SK-N-SH (cell line): ENCODE data around the gene DLL4. TPM values are rescaled to one million over a fixed set of nuclear protein-coding genes. Genes with fewer than 3 reads are reported as not detected.

Experiments used
- CTCF ChIA-PET: fragments of 300-600, 350-600 bp; formaldehyde crosslinking; extraction: SDS; loops from one replicate; lab custom pipeline; 2021; lab: Yijun Ruan, JAX
- POLR2A ChIA-PET: fragments of 350-600 bp; sonication (Branson Sonifier 250); formaldehyde crosslinking; extraction: SDS; loops from one replicate; lab custom pipeline; 2020; ENCODE audit warnings: antibody characterized with exemption, inconsistent platforms; lab: Yijun Ruan, JAX
- DNase-seq: peaks from one replicate; pipeline ENCODE4 v3.0.0; 2012
- H2AFZ ChIP-seq: fragments of 200-600 bp; sonication (generic); 2 replicates; pipeline ENCODE4 v1.8.1; 2016; ENCODE audit warnings: antibody characterized with exemption, mild to moderate bottlenecking, low read depth
- H3F3A ChIP-seq: fragments of 200-600 bp; sonication (generic); replicated peaks from 2 replicates; pipeline ENCODE3; 2016; ENCODE audit warnings: antibody characterized with exemption, mild to moderate bottlenecking; ENCODE audit not compliant: insufficient read depth
- H3K27ac ChIP-seq, 2 experiments: fragments of 200-500 bp in 1 of 2; fragments of 200-600 bp in 1 of 2; sonication (Bioruptor generic) in 1 of 2; sonication (generic), shearing (Covaris generic) in 1 of 2; 2 replicates each; pipeline versions ENCODE4 v1.5.1 to v1.6.1; 2014 to 2016; ENCODE audit warnings: low read depth in 2 of 2, inconsistent platforms in 1 of 2, low read length in 1 of 2, mild to moderate bottlenecking in 1 of 2, mixed read lengths in 1 of 2
- H3K27me3 ChIP-seq: fragments of 200-600 bp; sonication (generic), shearing (Covaris generic); 2 replicates; pipeline ENCODE4 v1.6.1; 2016; ENCODE audit warnings: mixed run types; ENCODE audit not compliant: insufficient read depth
- H3K36me3 ChIP-seq, 2 experiments: fragments of 200-500 bp in 1 of 2; fragments of 200-600 bp in 1 of 2; sonication (Bioruptor generic) in 1 of 2; sonication (generic) in 1 of 2; replicated peaks in 1 of 2; 2 replicates each; pipeline versions ENCODE3 to v1.5.1; 2014 to 2016; ENCODE audit warnings: low read length in 1 of 2, mild to moderate bottlenecking in 1 of 2; ENCODE audit not compliant: insufficient read depth in 2 of 2, control insufficient read depth in 1 of 2
- H3K4me1 ChIP-seq, 2 experiments: fragments of 200-500 bp in 1 of 2; fragments of 200-600 bp in 1 of 2; sonication (Bioruptor generic) in 1 of 2; sonication (generic), shearing (Covaris generic) in 1 of 2; 2 replicates each; pipeline versions ENCODE4 v1.5.1 to v1.6.1; 2014 to 2016; ENCODE audit warnings: low read depth in 1 of 2, low read length in 1 of 2, mixed run types in 1 of 2; ENCODE audit not compliant: insufficient read depth in 2 of 2, control insufficient read depth in 1 of 2
- H3K4me2 ChIP-seq: fragments of 200-600 bp; sonication (generic), shearing (Covaris generic); 2 replicates; pipeline ENCODE4 v1.6.1; 2017; ENCODE audit warnings: mixed run types
- H3K4me3 ChIP-seq, 2 experiments: fragments of 200-500 bp in 1 of 2; fragments of 200-600 bp in 1 of 2; sonication (Bioruptor generic) in 1 of 2; sonication (generic), shearing (Covaris generic) in 1 of 2; 2 replicates each; pipeline versions ENCODE4 v1.5.1 to v1.8.1; 2014 to 2016; ENCODE audit warnings: low read depth in 2 of 2, inconsistent platforms in 1 of 2, low read length in 1 of 2, mild to moderate bottlenecking in 1 of 2, mixed read lengths in 1 of 2, moderate library complexity in 1 of 2
- H3K79me2 ChIP-seq: fragments of 200-600 bp; sonication (generic); 2 replicates; pipeline ENCODE4 v1.8.1; 2017; ENCODE audit warnings: mild to moderate bottlenecking; ENCODE audit not compliant: insufficient read depth
- H3K9ac ChIP-seq: fragments of 200-600 bp; sonication (generic); 2 replicates; pipeline ENCODE4 v1.6.1; 2017; ENCODE audit warnings: mixed run types
- H3K9me2 ChIP-seq: fragments of 200-600 bp; sonication (generic); 2 replicates; pipeline ENCODE4 v1.6.1; 2017; ENCODE audit warnings: mixed run types
- H3K9me3 ChIP-seq: fragments of 200-600 bp; sonication (generic); 2 replicates; pipeline ENCODE4 v1.6.1; 2017; ENCODE audit warnings: mixed run types, mild to moderate bottlenecking, moderate library complexity
- H4K20me1 ChIP-seq: fragments of 200-600 bp; sonication (generic); 2 replicates; pipeline ENCODE4 v1.6.1; 2017; ENCODE audit warnings: mild to moderate bottlenecking, mixed run types; ENCODE audit not compliant: insufficient read depth
- CTCF ChIP-seq: fragments of 200-600 bp; sonication (generic); IDR thresholded peaks from 2 replicates; pipeline ENCODE4 v1.6.1; 2017; ENCODE audit warnings: antibody characterized with exemption, mild to moderate bottlenecking, moderate library complexity
- ELF1 ChIP-seq: IDR thresholded peaks from 2 replicates; pipeline ENCODE4 v1.4.0; 2012
- EP300 ChIP-seq, 2 experiments: IDR thresholded peaks; 2 replicates each; pipeline versions ENCODE4 v1.4.0 to v1.6.1; 2012; ENCODE audit warnings: borderline replicate concordance in 1 of 2, low read depth in 1 of 2, low read length in 1 of 2
- FOXJ3 ChIP-seq: sonication (generic); formaldehyde crosslinking; IDR thresholded peaks from 2 replicates; pipeline ENCODE4 v1.5.1; 2020; ENCODE audit warnings: mild to moderate bottlenecking, missing genetic modification reagents
- IRF3 ChIP-seq: fragments of 150-350 bp; IDR thresholded peaks from 2 replicates; pipeline ENCODE4 v1.6.1; 2016; ENCODE audit warnings: mild to moderate bottlenecking, low read depth, low read length
- MAX ChIP-seq: IDR thresholded peaks from 2 replicates; pipeline ENCODE4 v1.4.0; 2012; ENCODE audit warnings: low read depth
- MEF2A ChIP-seq: IDR thresholded peaks from 2 replicates; pipeline ENCODE4 v1.4.0; 2012; ENCODE audit warnings: low read depth, borderline replicate concordance
- NRF1 ChIP-seq: IDR thresholded peaks from 2 replicates; pipeline ENCODE4 v1.6.1; 2012; ENCODE audit warnings: low read depth, mild to moderate bottlenecking, low read length
- RCOR1 ChIP-seq: fragments of 150-350 bp; IDR thresholded peaks from 2 replicates; pipeline ENCODE4 v1.6.1; 2017; ENCODE audit warnings: antibody characterized with exemption, low read length
- RXRA ChIP-seq: IDR thresholded peaks from 2 replicates; pipeline ENCODE4 v1.4.0; 2012; ENCODE audit warnings: low read depth, mild to moderate bottlenecking, borderline replicate concordance
- SIN3A ChIP-seq: IDR thresholded peaks from 2 replicates; pipeline ENCODE4 v1.6.1; 2012; ENCODE audit warnings: low read depth, mild to moderate bottlenecking, low read length, moderate library complexity, borderline replicate concordance
- TEAD4 ChIP-seq: IDR thresholded peaks from 2 replicates; pipeline ENCODE4 v1.4.0; 2012; ENCODE audit warnings: mild to moderate bottlenecking, borderline replicate concordance; ENCODE audit not compliant: insufficient read depth
- USF1 ChIP-seq: IDR thresholded peaks from 2 replicates; pipeline ENCODE4 v1.4.0; 2012; ENCODE audit warnings: low read depth, borderline replicate concordance
- USF2 ChIP-seq: fragments of 150-350 bp; IDR thresholded peaks from 2 replicates; pipeline ENCODE4 v1.6.1; 2017; ENCODE audit warnings: antibody characterized with exemption, low read length, low read depth, borderline replicate concordance
- ZBTB33 ChIP-seq: IDR thresholded peaks from 2 replicates; pipeline ENCODE4 v1.4.0; 2012; ENCODE audit warnings: low read depth, borderline replicate concordance
- WGBS: methylation state at CpG from one replicate; pipeline ENCODE4 v1.1.6; 2017; ENCODE audit warnings: low lambda C conversion rate; 5-methylcytosine and 5-hydroxymethylcytosine counted together
- polyA plus RNA-seq, 3 experiments: library from polyadenylated mRNA; depleted of rRNA; stranded (reverse); fragments of >200 nt; gene quantifications; 2 replicates each; pipeline ENCODE4 v1.2.3, GENCODE V29; 2012

DLL4 gene
- polyA plus RNA-seq, 1 of the 3 experiments (the other 2 are of a cell fraction), result 0.03 TPM

GRCh38 chr15:40891138-40891537 lies 38.0 kb upstream of the DLL4 start:
- Histone ChIP-seq H3K79me2 (peaks cover 17% of the 10 kb centered on the region), H3K36me3 (peaks cover 0 to 3% of the 10 kb centered on the region in 2 experiments), H3K4me3 (no peak overlapping the region), H4K20me1 (peaks cover 6% of the 10 kb centered on the region; the same call in 1 of the 2 replicates), H3K9ac (no peak overlapping the region), H3F3A (peaks cover 4% of the 10 kb centered on the region), H2AFZ (no peak overlapping the region), H3K4me2 (no peak overlapping the region), H3K27me3 (no peaks in the 10 kb centered on the region), H3K27ac (no peak overlapping the region), H3K4me1 (peaks cover 0 to 14% of the 10 kb centered on the region in 2 experiments; a peak in 1 of 4 replicates), H3K9me2 (no peaks in the 10 kb centered on the region), H3K9me3 (no peaks in the 10 kb centered on the region)
- WGBS, result 66% methylated on average over 5 of the region's 5 CpGs
- DNase-seq, result no peak
- ChIA-PET CTCF (interaction anchor here (0.9 to 23.8 kb wide), 22 partner anchors 9 to 302 kb away, joined by 3 to 675 read pairs (median 5); partner anchors contain the start of genes DLL4, DNAJC17, RHOV and SPINT1), POLR2A (interaction anchor here (1.1 kb wide), 1 partner anchor 17 kb away, joined by 7 read pairs; the partner anchor contains the start of gene RHOV)
- TF ChIP-seq CTCF, result no peak
- no peak for TF ChIP-seq TEAD4
- TF ChIP-seq ZBTB33, result no peak
- no peak for TF ChIP-seq EP300 (IDR thresholded peaks at IDR 0.05; ENCODE audit: borderline replicate concordance in 1 of 2, low read depth in 1 of 2, low read length in 1 of 2)
- no peak for TF ChIP-seq USF1
- TF ChIP-seq RCOR1, result no peak
- no peak for TF ChIP-seq RXRA
- no peak for TF ChIP-seq SIN3A
- TF ChIP-seq MEF2A, result no peak
- no peak for TF ChIP-seq ELF1
- TF ChIP-seq USF2, result no peak
- no peak for TF ChIP-seq NRF1
- no peak for TF ChIP-seq FOXJ3 (CRISPR knock-in tag)
- no peak for TF ChIP-seq IRF3
- TF ChIP-seq MAX, result no peak
